IMR-90 (cell line): ENCODE measurements around the gene CDK11B. TPM values are rescaled to one million over a fixed set of nuclear protein-coding genes. Genes with fewer than 3 reads are reported as not detected.

Experiments used
- ATAC-seq: fragments of 200-7000 bp; cut with Tn5 transposase; 2 replicates; pipeline ENCODE4 v1.9.1; 2020; ENCODE audit warnings: low read depth, mild to moderate bottlenecking, moderate library complexity
- BruUV-seq: library from RNA; stranded (reverse); fragments of 400-500 nt; replicated peaks from 2 replicates; lab custom pipeline; 2021; lab: Mats Ljungman, UMichigan
- CTCF ChIA-PET: fragments of 300-600 bp; formaldehyde crosslinking; extraction: SDS; loops from one replicate; lab custom pipeline; 2021; ENCODE audit warnings: antibody characterized with exemption; lab: Yijun Ruan, JAX
- POLR2A ChIA-PET: fragments of 300-600 bp; sonication (Branson Sonifier 250); formaldehyde crosslinking; loops from one replicate; lab custom pipeline; 2022; ENCODE audit warnings: antibody characterized with exemption; ENCODE audit not compliant: unreplicated experiment; lab: Charles Lee
- DNase-seq: peaks from one replicate; pipeline ENCODE4 v3.0.0; 2013
- H2AFZ ChIP-seq: replicated peaks from 2 replicates; pipeline ENCODE3; 2013; ENCODE audit warnings: low read length, mild to moderate bottlenecking; ENCODE audit not compliant: poor library complexity
- H2AK5ac ChIP-seq: 2 replicates; pipeline ENCODE4 v1.6.1; 2013; ENCODE audit warnings: low read depth, low read length, inconsistent platforms
- H2AK9ac ChIP-seq: replicated peaks from 2 replicates; pipeline ENCODE3; 2013; ENCODE audit warnings: mild to moderate bottlenecking, low read depth, low read length, moderate library complexity; ENCODE audit not compliant: poor library complexity
- H2BK120ac ChIP-seq: 2 replicates; pipeline ENCODE4 v1.6.1; 2013; ENCODE audit warnings: low read depth, low read length, inconsistent platforms
- H2BK15ac ChIP-seq: 3 replicates; pipeline ENCODE4 v1.6.1; 2013; ENCODE audit warnings: low read depth, low read length, inconsistent platforms
- H2BK20ac ChIP-seq: 2 replicates; pipeline ENCODE4 v1.6.1; 2013; ENCODE audit warnings: low read depth, mild to moderate bottlenecking, inconsistent platforms, low read length, moderate library complexity
- H2BK5ac ChIP-seq: 2 replicates; pipeline ENCODE4 v1.6.1; 2013; ENCODE audit warnings: mild to moderate bottlenecking, low read depth, low read length, inconsistent platforms; ENCODE audit not compliant: poor library complexity, severe bottlenecking
- H3K14ac ChIP-seq: replicated peaks from 2 replicates; pipeline ENCODE4 v1.6.1; 2013; ENCODE audit warnings: low read depth, low read length, inconsistent platforms
- H3K18ac ChIP-seq: 2 replicates; pipeline ENCODE4 v1.6.1; 2013; ENCODE audit warnings: low read depth, low read length, control low read depth
- H3K23ac ChIP-seq: 2 replicates; pipeline ENCODE4 v1.6.1; 2013; ENCODE audit warnings: low read depth, low read length, inconsistent platforms
- H3K27ac ChIP-seq: 2 replicates; pipeline ENCODE4 v1.5.1; 2013; ENCODE audit warnings: mild to moderate bottlenecking, control low read depth, low read length; ENCODE audit not compliant: insufficient read depth
- H3K27me3 ChIP-seq: 2 replicates; pipeline ENCODE4 v1.6.1; 2013; ENCODE audit warnings: low read length; ENCODE audit not compliant: control insufficient read depth, insufficient read depth
- H3K36me3 ChIP-seq: 2 replicates; pipeline ENCODE4 v1.6.1; 2013; ENCODE audit warnings: low read length, mixed read lengths; ENCODE audit not compliant: control insufficient read depth, insufficient read depth
- H3K4ac ChIP-seq: 2 replicates; pipeline ENCODE4 v1.6.1; 2013; ENCODE audit warnings: low read depth, low read length, inconsistent platforms
- H3K4me1 ChIP-seq: 2 replicates; pipeline ENCODE4 v1.6.1; 2013; ENCODE audit warnings: low read length, mixed read lengths; ENCODE audit not compliant: control insufficient read depth, insufficient read depth
- H3K4me2 ChIP-seq: 2 replicates; pipeline ENCODE4 v1.6.1; 2013; ENCODE audit warnings: low read depth, mild to moderate bottlenecking, control low read depth, low read length, moderate library complexity
- H3K4me3 ChIP-seq: 2 replicates; pipeline ENCODE4 v1.5.1; 2013; ENCODE audit warnings: low read depth, mild to moderate bottlenecking, control low read depth, low read length, moderate library complexity; ENCODE audit not compliant: insufficient read depth
- H3K56ac ChIP-seq: 2 replicates; pipeline ENCODE4 v1.6.1; 2013; ENCODE audit warnings: low read length, inconsistent platforms; ENCODE audit not compliant: insufficient read depth; ENCODE audit errors: extremely low read depth
- H3K79me1 ChIP-seq, 2 experiments: 2 replicates each; pipeline ENCODE4 v1.6.1; 2013; ENCODE audit warnings: low read length in 2 of 2, inconsistent platforms in 1 of 2, low read depth in 1 of 2
- H3K9ac ChIP-seq: 2 replicates; pipeline ENCODE4 v1.6.1; 2013; ENCODE audit warnings: low read depth, low read length, control low read depth
- H3K9me1 ChIP-seq: 2 replicates; pipeline ENCODE4 v1.6.1; 2013; ENCODE audit warnings: low read length, inconsistent platforms; ENCODE audit not compliant: insufficient read depth
- H3K9me3 ChIP-seq: 2 replicates; pipeline ENCODE4 v1.6.1; 2013; ENCODE audit warnings: low read length; ENCODE audit not compliant: control insufficient read depth, insufficient read depth
- H4K20me1 ChIP-seq: 2 replicates; pipeline ENCODE4 v1.6.1; 2013; ENCODE audit warnings: low read length, inconsistent platforms; ENCODE audit not compliant: insufficient read depth
- H4K5ac ChIP-seq: 2 replicates; pipeline ENCODE4 v1.6.1; 2013; ENCODE audit warnings: mild to moderate bottlenecking, low read depth, low read length, control low read depth
- H4K8ac ChIP-seq, 2 experiments: 2 replicates each; pipeline ENCODE4 v1.6.1; 2013; ENCODE audit warnings: low read depth in 2 of 2, low read length in 2 of 2, control low read depth in 1 of 2, inconsistent platforms in 1 of 2
- H4K91ac ChIP-seq: 2 replicates; pipeline ENCODE4 v1.6.1; 2013; ENCODE audit warnings: low read depth, low read length, inconsistent platforms; ENCODE audit not compliant: insufficient read depth
- BHLHE40 ChIP-seq: fragments of 150-350 bp; IDR thresholded peaks from 2 replicates; pipeline ENCODE4 v1.6.1; 2016; ENCODE audit warnings: mild to moderate bottlenecking, low read depth, low read length
- CHD1 ChIP-seq: IDR thresholded peaks from 2 replicates; pipeline ENCODE4 v1.6.1; 2012; ENCODE audit warnings: low read depth, low read length, improper control_type of control experiment
- FOS ChIP-seq: fragments of 150-350 bp; IDR thresholded peaks from 2 replicates; pipeline ENCODE4 v1.6.1; 2016; ENCODE audit warnings: low read depth, low read length
- MAFK ChIP-seq: IDR thresholded peaks from 2 replicates; pipeline ENCODE4 v1.6.1; 2012; ENCODE audit warnings: low read depth, low read length, improper control_type of control experiment
- MAZ ChIP-seq: IDR thresholded peaks from 2 replicates; pipeline ENCODE4 v1.6.1; 2012; ENCODE audit warnings: low read depth, mild to moderate bottlenecking, low read length, improper control_type of control experiment, moderate library complexity, borderline replicate concordance
- MXI1 ChIP-seq: IDR thresholded peaks from 2 replicates; pipeline ENCODE4 v1.6.1; 2012; ENCODE audit warnings: low read depth, mild to moderate bottlenecking, low read length, moderate library complexity, borderline replicate concordance
- NFE2L2 ChIP-seq: fragments of 150-350 bp; IDR thresholded peaks from 2 replicates; pipeline ENCODE4 v1.6.1; 2016; ENCODE audit warnings: low read depth, mild to moderate bottlenecking, low read length
- POLR2A ChIP-seq: IDR thresholded peaks from 2 replicates; pipeline ENCODE4 v1.6.1; 2012; ENCODE audit warnings: mild to moderate bottlenecking, low read depth, low read length
- RAD21 ChIP-seq: IDR thresholded peaks from 2 replicates; pipeline ENCODE4 v1.6.1; 2012; ENCODE audit warnings: low read length, improper control_type of control experiment
- RCOR1 ChIP-seq: IDR thresholded peaks from 2 replicates; pipeline ENCODE4 v1.6.1; 2012; ENCODE audit warnings: mild to moderate bottlenecking, low read length, improper control_type of control experiment; ENCODE audit not compliant: insufficient replicate concordance
- RFX5 ChIP-seq: IDR thresholded peaks from 2 replicates; pipeline ENCODE4 v1.8.0; 2012; ENCODE audit warnings: low read depth, mild to moderate bottlenecking, low read length, moderate library complexity
- SMC3 ChIP-seq: fragments of 150-350 bp; IDR thresholded peaks from 2 replicates; pipeline ENCODE4 v1.6.1; 2016; ENCODE audit warnings: low read depth, mild to moderate bottlenecking, antibody characterized with exemption, low read length, moderate library complexity
- WGBS, 2 experiments: methylation state at CpG; one replicate each; pipeline versions ENCODE4 v1.1.5 to v1.1.7; 2013; ENCODE audit warnings: missing lambda C conversion rate in 2 of 2; ENCODE audit not compliant: insufficient read length in 1 of 2; ENCODE audit errors: extremely low coverage in 2 of 2; 5-methylcytosine and 5-hydroxymethylcytosine counted together
- dilution Hi-C: fragments of 300-500 bp; cut with HindIII; formaldehyde crosslinking; loops from one replicate; pipeline ENCODE4 v1.14.3; 2018; ENCODE audit warnings: low sequenced_read_pairs; ENCODE audit not compliant: unreplicated experiment
- in situ Hi-C: fragments of 300-500 bp; cut with MboI; formaldehyde crosslinking; loops from 3 replicates; pipeline ENCODE4 v1.14.3; 2019; ENCODE audit warnings: low sequenced_read_pairs, inconsistent platforms, mixed read lengths
- intact Hi-C: fragments of 100-400 bp; cut with micrococcal nuclease; formaldehyde crosslinking; loops from 2 replicates; pipeline ENCODE4 v1.10.0; 2022
- polyA plus RNA-seq, 3 experiments: library from polyadenylated mRNA; depleted of rRNA; stranded (reverse); fragments of >200 nt; gene quantifications; 2 replicates each; pipeline ENCODE4 v1.2.3, GENCODE V29; 2012; ENCODE audit warnings: low replicate concordance in 1 of 3
- total RNA-seq: library from RNA; depleted of rRNA; stranded (reverse); fragments of >200 nt; gene quantifications from 2 replicates; pipeline ENCODE4 v1.2.3, GENCODE V29; 2012
- TF ChIP-seq, protein P1 (sequence below): fragments of 150-350 bp; IDR thresholded peaks from 2 replicates; pipeline ENCODE4 v1.6.1; 2016; ENCODE audit warnings: low read depth, mild to moderate bottlenecking, low read length, moderate library complexity, borderline replicate concordance
- TF ChIP-seq, protein P2 (sequence below): conservative IDR thresholded peaks from 2 replicates; pipeline ENCODE4 v1.5.1; 2012; ENCODE audit warnings: mild to moderate bottlenecking, low read depth, low read length, improper control_type of control experiment

Gene CDK11B
- total and polyA plus RNA-seq, 2 of the 4 experiments (the other 2 are of a cell fraction): 8.2 to 19.1 TPM

DNA sequence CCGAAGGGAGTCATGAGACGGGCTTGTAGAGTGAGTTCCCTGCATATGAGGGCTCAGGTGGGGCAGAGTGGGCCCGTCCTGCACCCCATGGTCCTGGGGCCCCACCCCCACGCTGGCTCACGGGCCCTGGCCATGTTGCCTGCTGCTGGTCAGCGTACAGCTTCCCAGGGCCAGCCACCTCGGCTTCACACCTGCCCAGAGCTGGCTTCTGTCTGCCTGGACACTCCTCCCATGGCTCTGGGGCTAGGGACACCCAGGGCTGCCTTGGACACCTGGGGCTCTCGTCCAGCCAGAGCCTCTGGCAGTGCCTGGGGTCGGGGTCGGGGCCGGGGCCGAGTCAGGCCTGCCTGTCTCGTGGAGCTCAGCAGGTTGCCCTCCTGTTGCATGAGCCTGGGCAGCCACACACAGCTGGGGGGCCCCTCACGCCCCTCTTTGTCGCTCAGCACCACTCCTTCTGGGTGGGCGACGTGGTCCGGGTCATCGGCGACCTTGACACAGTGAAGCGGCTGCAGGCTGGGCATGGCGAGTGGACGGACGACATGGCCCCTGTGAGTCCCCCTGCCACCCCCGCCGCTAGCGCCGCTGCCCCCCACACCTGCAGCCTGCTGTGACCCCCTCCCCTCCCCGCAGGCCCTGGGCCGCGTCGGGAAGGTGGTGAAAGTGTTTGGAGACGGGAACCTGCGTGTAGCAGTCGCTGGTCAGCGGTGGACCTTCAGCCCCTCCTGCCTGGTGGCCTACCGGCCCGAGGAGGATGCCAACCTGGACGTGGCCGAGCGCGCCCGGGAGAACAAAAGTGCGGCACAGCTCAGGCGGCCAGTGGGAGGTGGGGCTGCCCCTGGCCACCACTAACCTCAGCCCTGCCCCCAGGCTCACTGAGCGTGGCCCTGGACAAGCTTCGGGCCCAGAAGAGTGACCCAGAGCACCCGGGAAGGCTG, 32.3 kb downstream of the CDK11B start (continued):
- TF ChIP-seq RAD21: no peak

DNA sequence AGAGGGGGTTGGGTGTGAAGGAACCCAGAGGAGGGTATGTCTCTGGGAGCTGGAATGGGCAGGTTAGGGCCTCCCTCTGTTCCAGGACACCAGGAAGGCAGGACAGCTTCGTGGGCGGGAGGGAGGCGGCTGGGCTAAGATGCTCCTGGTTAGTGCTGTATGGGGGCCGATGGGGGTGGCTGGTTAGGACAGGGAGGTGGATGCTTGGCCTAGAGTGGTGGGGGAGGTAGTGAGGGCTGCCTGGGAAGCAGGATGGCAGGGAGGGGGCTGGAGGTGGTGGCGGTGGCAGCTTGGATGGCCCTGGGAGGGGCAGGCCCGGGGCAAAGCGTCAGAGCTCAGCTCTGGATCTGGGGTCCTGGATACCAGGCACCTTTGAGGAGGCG, 33.0 kb downstream of the CDK11B start:
- Histone ChIP-seq H3K23ac (no peak overlapping the region), H3K9ac (no peak overlapping the region), H3K4me2 (no peak overlapping the region), H3K56ac (no peak overlapping the region), H3K9me1 (no peaks in the 10 kb centered on the region), H3K27me3 (no peaks in the 10 kb centered on the region), H2AK9ac (no peak overlapping the region), H3K79me1 (peaks cover 0 to 12% of the 10 kb centered on the region in 2 experiments; a peak in 1 of 4 replicates), H4K91ac (no peak overlapping the region), H2BK5ac (no peak overlapping the region), H2BK20ac (no peak overlapping the region), H3K9me3 (no peaks in the 10 kb centered on the region), H2AFZ (no peak overlapping the region), H4K20me1 (peaks cover 20% of the 10 kb centered on the region), H3K4me1 (peaks cover 3% of the 10 kb centered on the region; the same call in 1 of the 2 replicates), H2AK5ac (no peak overlapping the region), H4K5ac (no peak overlapping the region), H3K4ac (no peak overlapping the region), H3K27ac (no peak overlapping the region), H4K8ac (no peak overlapping the region), H3K4me3 (no peak overlapping the region), H3K14ac (no peak overlapping the region), H2BK120ac (no peak overlapping the region), H2BK15ac (no peak overlapping the region), H3K36me3 (peaks cover 31% of the 10 kb centered on the region), H3K18ac (no peak overlapping the region)
- DNase-seq (no peak), ATAC-seq (no peak)
- 89% methylated on average over 5 of the region's 8 CpGs; no CpG with 5 or more reads in 1 of the 2 experiments for WGBS, 2 experiments
- CTCF ChIA-PET: no interaction called here
- intact Hi-C loops (no loop called here), dilution Hi-C loops (no loop called here), in situ Hi-C loops (no loop called here)
- no TSS peak for BruUV-seq
- POLR2A ChIA-PET: no interaction called here
- no peak for TF ChIP-seq RFX5
- no peak for TF ChIP-seq NFE2L2
- TF ChIP-seq, protein P1, sequence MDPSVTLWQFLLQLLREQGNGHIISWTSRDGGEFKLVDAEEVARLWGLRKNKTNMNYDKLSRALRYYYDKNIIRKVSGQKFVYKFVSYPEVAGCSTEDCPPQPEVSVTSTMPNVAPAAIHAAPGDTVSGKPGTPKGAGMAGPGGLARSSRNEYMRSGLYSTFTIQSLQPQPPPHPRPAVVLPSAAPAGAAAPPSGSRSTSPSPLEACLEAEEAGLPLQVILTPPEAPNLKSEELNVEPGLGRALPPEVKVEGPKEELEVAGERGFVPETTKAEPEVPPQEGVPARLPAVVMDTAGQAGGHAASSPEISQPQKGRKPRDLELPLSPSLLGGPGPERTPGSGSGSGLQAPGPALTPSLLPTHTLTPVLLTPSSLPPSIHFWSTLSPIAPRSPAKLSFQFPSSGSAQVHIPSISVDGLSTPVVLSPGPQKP: no peak
- no peak for TF ChIP-seq POLR2A
- TF ChIP-seq SMC3: no peak
- no peak for TF ChIP-seq FOS
- no peak for TF ChIP-seq MXI1
- TF ChIP-seq BHLHE40: no peak
- TF ChIP-seq, protein P2, sequence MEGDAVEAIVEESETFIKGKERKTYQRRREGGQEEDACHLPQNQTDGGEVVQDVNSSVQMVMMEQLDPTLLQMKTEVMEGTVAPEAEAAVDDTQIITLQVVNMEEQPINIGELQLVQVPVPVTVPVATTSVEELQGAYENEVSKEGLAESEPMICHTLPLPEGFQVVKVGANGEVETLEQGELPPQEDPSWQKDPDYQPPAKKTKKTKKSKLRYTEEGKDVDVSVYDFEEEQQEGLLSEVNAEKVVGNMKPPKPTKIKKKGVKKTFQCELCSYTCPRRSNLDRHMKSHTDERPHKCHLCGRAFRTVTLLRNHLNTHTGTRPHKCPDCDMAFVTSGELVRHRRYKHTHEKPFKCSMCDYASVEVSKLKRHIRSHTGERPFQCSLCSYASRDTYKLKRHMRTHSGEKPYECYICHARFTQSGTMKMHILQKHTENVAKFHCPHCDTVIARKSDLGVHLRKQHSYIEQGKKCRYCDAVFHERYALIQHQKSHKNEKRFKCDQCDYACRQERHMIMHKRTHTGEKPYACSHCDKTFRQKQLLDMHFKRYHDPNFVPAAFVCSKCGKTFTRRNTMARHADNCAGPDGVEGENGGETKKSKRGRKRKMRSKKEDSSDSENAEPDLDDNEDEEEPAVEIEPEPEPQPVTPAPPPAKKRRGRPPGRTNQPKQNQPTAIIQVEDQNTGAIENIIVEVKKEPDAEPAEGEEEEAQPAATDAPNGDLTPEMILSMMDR: no peak
- no peak for TF ChIP-seq MAFK
- TF ChIP-seq CHD1: no peak
- no peak for TF ChIP-seq MAZ
- no peak for TF ChIP-seq RCOR1
